Peyer's patch (tissue), 4 donors: ENCODE results near the gene SNCG.

Experiments
- POLR2A ChIP-seq, 2 donors: fragments of 450-650 bp; IDR thresholded peaks; one replicate each; pipeline ENCODE4 v1.5.1; 2017; ENCODE audit warnings: antibody characterized with exemption in 2 of 2, mild to moderate bottlenecking in 2 of 2, moderate library complexity in 2 of 2
- TF ChIP-seq, protein P1 (sequence below), 6 experiments: fragments of 450-650 bp in 4 of 6; fragments of 200-600 bp in 2 of 6; sonication (generic) in 1 of 6; IDR thresholded peaks; one replicate each; pipeline ENCODE4 v1.5.1; 2017 to 2019; ENCODE audit warnings: antibody characterized with exemption in 6 of 6, mild to moderate bottlenecking in 3 of 6, moderate library complexity in 1 of 6

DNA sequence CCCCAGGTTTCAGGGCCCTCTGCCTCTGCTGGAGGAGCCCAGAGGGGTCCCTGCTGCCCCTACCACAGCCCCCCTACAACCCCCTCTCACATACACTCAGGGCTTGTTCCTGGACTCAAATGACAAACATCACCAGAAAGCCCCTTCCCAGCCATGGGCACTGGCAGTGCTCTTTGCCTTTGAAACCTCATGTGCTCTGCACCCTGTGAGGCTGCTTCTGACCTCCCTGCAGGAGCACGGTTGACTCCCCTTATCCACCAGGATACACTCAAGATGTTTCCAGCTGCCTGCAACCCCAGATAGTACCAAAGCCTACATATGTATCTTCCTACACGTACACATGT is 6.4 kb downstream of the SNCG start:
- TF ChIP-seq, protein P1, sequence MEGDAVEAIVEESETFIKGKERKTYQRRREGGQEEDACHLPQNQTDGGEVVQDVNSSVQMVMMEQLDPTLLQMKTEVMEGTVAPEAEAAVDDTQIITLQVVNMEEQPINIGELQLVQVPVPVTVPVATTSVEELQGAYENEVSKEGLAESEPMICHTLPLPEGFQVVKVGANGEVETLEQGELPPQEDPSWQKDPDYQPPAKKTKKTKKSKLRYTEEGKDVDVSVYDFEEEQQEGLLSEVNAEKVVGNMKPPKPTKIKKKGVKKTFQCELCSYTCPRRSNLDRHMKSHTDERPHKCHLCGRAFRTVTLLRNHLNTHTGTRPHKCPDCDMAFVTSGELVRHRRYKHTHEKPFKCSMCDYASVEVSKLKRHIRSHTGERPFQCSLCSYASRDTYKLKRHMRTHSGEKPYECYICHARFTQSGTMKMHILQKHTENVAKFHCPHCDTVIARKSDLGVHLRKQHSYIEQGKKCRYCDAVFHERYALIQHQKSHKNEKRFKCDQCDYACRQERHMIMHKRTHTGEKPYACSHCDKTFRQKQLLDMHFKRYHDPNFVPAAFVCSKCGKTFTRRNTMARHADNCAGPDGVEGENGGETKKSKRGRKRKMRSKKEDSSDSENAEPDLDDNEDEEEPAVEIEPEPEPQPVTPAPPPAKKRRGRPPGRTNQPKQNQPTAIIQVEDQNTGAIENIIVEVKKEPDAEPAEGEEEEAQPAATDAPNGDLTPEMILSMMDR (IDR thresholded peaks at IDR 0.05): no peak
- TF ChIP-seq POLR2A (IDR thresholded peaks at IDR 0.05): no peak
